SW480 (cell line): ENCODE measurements around the gene APOA1.

Source experiments
- DNase-seq: peaks from one replicate; pipeline ENCODE4 v3.0.0-alpha.2; 2016; ENCODE audit warnings: low spot score

APOA1 gene

GRCh38 chr11:116837231-116838091 lies at the start of gene APOA1:
APOA1 (minus strand) TSS chr11:116837622; CDS start chr11:116837387, 235 bp downstream.
- no peak for DNase-seq

DNA sequence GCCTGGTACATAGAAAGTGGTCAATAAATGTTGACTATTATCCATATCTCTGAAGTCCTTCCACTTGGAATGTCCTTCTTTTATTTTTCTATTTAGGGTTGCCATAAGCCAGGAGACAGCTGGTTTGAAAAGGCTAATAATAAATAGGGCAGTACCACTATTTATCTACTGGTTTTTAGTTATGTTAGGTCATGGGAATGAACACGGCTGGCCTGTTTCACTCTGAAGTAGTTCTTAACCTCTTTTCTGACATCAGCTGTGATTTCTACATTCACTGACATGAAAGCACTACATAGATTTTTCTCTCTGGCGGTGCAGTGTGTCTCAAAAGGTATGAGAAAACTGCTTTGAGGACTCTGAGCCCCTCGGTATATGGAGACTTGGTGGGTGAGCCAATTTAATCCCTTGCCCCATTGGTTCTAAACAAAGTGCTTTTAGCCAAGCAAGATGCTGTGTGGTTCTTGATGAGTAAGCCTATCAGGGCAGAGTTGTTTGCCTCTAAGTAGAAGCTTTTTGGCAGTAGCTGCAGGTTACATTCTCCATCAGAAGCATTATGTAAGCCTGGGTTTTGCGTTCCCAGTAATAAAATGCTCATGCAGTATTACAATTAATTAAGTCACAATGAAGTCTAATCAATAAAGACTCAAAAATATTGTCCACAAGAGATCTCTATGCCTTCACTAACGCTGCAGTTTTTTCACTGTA lies 48.7 kb upstream of the APOA1 start:
- DNase-seq: no peak

GRCh38 chr11:116882386-116882785 lies 45.0 kb upstream of the APOA1 start:
- DNase-seq: peak; percentile 9

- no peak for DNase-seq
Measured at GRCh38 chr11:116881143-116881542, 43.7 kb upstream of the APOA1 start.

GRCh38 chr11:116879800-116880625 lies 42.6 kb upstream of the APOA1 start:
- peak; percentile 65 for DNase-seq

DNA sequence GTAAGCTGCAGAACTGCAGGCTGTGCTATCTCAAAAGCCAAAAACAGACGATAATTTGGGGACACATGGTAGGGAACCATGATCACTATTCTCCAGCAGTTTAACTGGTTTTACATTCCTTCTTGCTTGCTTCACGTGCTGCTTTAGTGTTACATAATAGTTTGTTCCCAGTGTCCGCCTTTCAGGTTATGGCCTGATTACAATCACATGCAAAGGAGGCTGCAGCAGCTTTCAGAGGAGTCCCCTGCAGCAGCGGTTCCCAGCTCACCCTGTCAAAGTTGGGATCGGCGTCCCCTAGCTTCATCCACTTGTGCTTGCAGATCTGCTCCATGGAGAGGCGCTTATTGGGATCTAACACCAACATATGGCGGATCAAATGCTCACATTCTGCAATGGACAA lies 39.2 kb upstream of the APOA1 start:
- no peak for DNase-seq

DNA sequence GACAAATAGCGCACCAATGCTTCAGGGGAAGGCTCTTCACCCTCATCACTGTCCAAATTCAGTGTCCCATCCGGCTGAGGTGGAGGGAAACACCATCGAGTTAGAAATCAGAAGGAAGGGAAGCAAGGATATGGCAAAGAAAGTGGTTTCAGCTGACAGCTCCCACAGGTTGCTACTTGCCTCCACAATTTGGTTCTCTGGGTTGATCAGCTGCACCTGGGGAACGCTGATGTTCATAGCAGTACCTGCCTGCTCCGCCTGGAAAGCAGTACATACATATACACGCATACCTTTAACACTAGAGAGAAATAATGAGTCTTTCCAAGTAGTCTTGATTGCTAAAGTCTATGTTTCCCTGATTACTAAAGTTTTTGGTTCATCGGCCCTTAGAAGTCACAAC lies 37.8 kb upstream of the APOA1 start:
- no peak for DNase-seq

DNA sequence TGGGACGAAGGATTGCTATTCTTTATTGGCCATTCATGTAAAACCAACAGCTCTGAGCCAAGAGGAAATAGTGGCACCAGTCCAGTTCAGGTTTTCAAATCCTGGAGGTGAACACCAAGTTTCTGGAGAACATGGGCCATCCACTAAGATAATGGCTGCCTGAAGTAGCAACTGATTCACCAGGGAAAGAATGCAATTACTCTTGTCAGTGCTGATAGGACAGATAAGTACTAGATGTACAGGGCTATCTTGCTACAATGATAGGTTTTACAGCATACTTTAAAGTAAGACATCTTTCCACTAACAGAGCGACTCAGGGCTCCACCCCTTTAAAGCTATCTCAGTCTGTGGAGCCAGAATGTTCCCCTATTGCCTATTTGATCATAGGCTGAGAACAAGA lies 36.8 kb upstream of the APOA1 start:
- no peak for DNase-seq

GRCh38 chr11:116873381-116873780 lies 36.0 kb upstream of the APOA1 start:
- no peak for DNase-seq

DNA sequence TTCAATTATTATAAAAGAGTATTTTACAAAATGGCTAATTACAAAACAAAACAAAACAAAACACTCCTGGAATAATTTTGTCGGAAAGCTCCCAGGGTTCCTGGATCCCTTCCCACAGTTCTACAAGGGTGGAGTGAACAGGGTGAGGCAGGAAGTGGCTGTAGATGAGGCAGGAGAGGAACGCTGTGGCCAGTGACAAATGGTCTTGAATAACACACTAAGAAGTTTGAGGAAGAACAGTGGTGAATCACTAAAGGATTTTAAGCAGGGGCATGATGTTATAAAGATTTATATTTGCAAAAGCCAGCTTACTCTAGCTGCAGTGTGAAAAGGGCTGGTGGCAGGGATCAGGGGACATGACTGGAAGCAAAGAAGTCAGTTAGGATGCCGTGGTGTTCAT lies 33.8 kb upstream of the APOA1 start:
- DNase-seq: peak; percentile 28

DNA sequence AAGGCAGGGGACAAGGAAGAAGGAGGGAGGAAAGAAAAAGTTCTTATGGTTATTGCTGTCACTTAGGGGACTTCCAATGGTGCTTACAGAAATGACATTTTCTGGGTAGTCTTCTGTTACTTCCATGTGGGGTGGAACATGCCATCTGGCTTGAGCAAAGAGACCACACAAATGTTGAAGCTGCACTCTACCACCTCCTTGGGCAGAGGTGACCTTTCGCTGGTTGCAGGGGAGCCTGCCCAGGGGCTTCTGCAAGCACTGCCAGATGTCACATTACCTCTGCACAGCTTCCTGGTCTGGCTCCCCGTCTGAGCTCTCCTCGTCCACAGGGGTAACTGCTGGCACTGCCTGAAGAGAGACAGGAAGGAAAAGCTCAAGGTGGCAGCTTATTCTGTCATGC lies 32.6 kb upstream of the APOA1 start:
- DNase-seq: no peak

DNA sequence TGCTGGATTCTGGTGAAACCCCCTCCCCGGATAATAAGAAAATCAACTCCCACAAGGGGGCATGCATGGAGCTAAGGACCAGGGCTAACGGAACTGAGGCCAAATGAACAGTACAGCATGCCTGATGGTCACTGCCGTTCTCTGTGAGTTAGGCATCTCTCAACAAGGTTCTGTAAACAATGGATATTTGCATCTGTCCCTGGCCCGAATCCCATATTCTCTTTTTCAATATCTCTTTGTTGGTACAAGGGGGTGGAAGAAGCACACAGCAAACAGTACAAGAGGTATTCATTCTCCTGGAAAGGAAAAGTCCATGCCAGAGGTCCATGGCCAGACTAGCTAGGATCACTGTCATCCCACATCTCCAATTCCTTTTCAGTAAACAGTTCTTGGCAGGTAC lies 32.2 kb upstream of the APOA1 start:
- no peak for DNase-seq

DNA sequence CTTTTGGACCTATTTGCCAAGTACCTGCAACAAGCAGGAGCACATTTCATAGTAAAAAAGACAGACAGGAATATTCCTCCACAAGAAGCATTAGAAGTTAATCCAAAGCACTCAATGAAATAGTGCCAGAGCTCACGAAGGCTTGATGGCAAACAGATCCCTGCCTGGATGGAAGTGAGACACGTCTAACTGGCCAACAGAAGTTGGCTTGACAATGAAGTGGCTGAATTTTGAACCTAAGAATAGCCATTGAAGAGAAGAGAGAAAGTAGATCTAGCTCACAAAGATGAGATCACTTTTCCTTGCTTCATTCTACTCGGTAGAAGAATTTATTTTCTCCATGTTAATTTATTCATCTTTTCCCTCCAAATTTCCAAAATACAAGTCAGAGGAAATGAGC lies 30.6 kb upstream of the APOA1 start:
- no peak for DNase-seq

GRCh38 chr11:116867619-116868018 lies 30.2 kb upstream of the APOA1 start:
- DNase-seq: no peak

- no peak for DNase-seq
Measured at GRCh38 chr11:116866804-116867455, 29.5 kb upstream of the APOA1 start.

DNA sequence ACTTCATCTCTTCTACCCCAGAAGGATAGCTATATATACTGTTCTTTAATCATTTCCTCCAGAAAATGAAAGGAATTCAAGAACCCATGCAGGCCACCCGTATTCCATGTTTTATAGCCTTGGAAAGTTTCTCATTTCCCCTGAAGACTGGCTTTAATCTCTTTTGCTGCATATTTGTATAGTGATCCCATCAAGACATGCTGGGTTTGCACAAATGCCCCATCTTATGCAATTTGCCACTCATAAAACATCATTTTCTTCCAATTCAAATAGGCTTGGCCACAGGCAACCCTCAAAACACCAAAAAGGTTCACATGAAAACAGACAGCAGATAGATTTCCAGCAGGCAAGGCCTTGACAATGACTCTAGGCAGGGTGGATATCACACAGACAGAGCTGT lies 28.3 kb upstream of the APOA1 start:
- DNase-seq: no peak

- DNase-seq: no peak
Measured at GRCh38 chr11:116864531-116864930, 27.1 kb upstream of the APOA1 start.

- no peak for DNase-seq
Measured at GRCh38 chr11:116862951-116863350, 25.5 kb upstream of the APOA1 start.

DNA sequence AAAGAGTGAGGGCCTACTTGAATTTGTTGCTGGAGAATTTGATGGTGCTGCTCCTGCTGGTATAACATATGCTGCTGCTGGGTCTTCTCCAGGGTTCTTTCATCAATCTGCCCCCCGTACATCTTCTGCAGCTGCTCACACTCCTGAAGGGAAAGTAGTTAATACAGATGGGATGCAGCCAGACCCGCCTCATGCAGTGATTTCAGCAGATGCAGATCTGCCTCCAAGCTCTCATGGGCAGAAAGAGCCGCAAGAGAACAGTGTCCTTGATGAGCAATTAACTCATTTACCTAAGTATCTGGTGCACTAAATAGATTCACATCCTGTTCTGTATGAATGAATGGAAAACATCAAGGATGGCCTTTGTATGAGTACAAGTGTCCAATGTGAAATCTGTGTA lies 24.8 kb upstream of the APOA1 start:
- no peak for DNase-seq

DNA sequence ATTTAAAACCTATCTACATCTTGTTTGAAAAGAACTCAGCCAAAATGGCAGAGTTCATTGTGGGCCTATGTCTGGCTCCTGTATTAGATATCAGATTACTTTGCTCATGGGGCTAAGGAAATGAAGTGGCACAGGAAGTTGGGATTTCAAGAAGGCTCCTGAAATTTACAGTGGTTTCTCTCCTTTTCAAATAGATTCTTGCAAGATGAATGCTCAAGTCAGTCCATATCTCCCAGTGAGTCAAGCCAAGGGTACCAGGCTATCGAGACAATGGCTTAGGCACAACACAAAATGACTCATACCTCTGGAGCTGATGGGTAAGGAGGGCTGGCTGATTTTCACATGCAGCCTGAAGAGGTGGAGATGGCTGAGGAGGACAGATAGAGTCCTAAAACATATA lies 24.1 kb upstream of the APOA1 start:
- DNase-seq: no peak

DNA sequence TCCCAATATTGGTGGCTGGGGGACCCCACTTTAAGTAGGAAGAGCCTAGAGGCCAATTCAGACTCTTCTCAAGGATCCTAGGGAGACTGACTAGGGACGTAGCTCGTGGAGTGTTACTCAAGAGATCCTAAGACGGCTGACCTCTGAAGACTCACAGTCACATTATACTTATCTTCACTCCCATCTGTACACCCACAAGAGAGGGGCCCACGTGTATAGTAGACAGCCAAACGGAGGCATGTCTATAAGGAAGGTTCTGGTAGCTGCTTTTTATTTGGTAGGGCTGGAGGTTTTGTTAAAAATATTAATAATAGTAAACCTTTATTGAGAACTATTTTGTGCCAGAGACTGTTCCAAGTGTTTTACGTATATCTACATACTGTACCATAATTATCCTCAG lies 22.9 kb upstream of the APOA1 start:
- DNase-seq: no peak

DNA sequence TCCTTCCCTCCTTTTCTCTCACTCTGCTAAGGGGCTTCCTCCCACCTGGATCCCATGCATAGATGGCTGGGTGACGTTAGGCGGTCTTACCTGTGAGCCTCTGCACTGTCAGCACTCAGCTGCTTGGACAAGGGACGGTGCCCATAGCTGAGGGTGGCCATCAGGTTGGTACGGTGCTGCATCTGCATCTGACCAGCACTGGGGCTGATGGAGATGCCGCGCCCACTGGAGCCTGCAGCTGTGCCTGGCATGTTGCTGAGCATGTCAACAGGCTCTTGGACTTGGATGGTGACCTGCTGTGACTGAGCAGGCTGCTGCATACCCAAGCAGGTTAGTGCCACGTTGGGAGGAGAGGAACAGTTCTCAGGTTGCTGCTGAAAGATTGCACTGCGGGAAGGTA lies 21.8 kb upstream of the APOA1 start:
- no peak for DNase-seq
